Gastroesophageal sphincter (tissue), 4 donors: ENCODE data around the gene PLRG1. TPM values are rescaled to one million over a fixed set of nuclear protein-coding genes. Genes with fewer than 3 reads are reported as not detected.

ENCODE experiments used
- ATAC-seq: fragments of 150-250 bp; one replicate; pipeline ENCODE4 v1.9.1; 2016; ENCODE audit warnings: mild to moderate bottlenecking, moderate library complexity
- H3K27ac ChIP-seq, 4 donors: fragments of 200-600 bp; sonication (generic) in 3 of 4; 1 replicate in 3 of 4; 2 replicates in 1 of 4; pipeline ENCODE4 v1.5.1; 2016 to 2019
- H3K27me3 ChIP-seq: fragments of 200-600 bp; sonication (generic); one replicate; pipeline ENCODE4 v1.5.1; 2019
- H3K36me3 ChIP-seq, 2 donors: fragments of 200-600 bp; sonication (generic); one replicate each; pipeline ENCODE4 v1.5.1; 2019; ENCODE audit warnings: control low read depth in 1 of 2
- H3K4me1 ChIP-seq, 3 donors: fragments of 200-600 bp; sonication (generic); 1 replicate in 2 of 3; 2 replicates in 1 of 3; pipeline ENCODE4 v1.5.1; 2016 to 2019; ENCODE audit warnings: control low read depth in 2 of 3
- H3K4me3 ChIP-seq, 2 donors: fragments of 200-600 bp; sonication (generic); one replicate each; pipeline ENCODE4 v1.5.1; 2019; ENCODE audit warnings: mild to moderate bottlenecking in 1 of 2, moderate library complexity in 1 of 2
- H3K9me3 ChIP-seq, 3 donors: fragments of 200-600 bp; sonication (generic); one replicate each; pipeline ENCODE4 v1.5.1; 2017 to 2019; ENCODE audit warnings: control low read depth in 2 of 3
- CTCF ChIP-seq, 4 experiments: fragments of 200-600 bp in 2 of 4; fragments of 450-650 bp in 2 of 4; sonication (generic) in 1 of 4; IDR thresholded peaks; one replicate each; pipeline ENCODE4 v1.5.1; 2017 to 2019; ENCODE audit warnings: antibody characterized with exemption in 4 of 4, mild to moderate bottlenecking in 2 of 4, moderate library complexity in 2 of 4
- EP300 ChIP-seq: sonication (generic); formaldehyde crosslinking; IDR thresholded peaks from one replicate; pipeline ENCODE4 v1.6.1; 2017; ENCODE audit warnings: antibody characterized with exemption, mild to moderate bottlenecking
- POLR2A ChIP-seq, 2 donors: fragments of 450-650 bp; IDR thresholded peaks; one replicate each; pipeline ENCODE4 v1.6.1; 2017; ENCODE audit warnings: antibody characterized with exemption in 2 of 2, mild to moderate bottlenecking in 2 of 2, moderate library complexity in 1 of 2
- POLR2AphosphoS5 ChIP-seq: sonication (generic); formaldehyde crosslinking; IDR thresholded peaks from one replicate; pipeline ENCODE4 v1.6.1; 2017; ENCODE audit warnings: antibody characterized with exemption
- WGBS, 2 donors: methylation state at CpG; one replicate each; pipeline ENCODE4 v1.1.5; 2018; ENCODE audit warnings: low coverage in 1 of 2; 5-methylcytosine and 5-hydroxymethylcytosine counted together
- total RNA-seq, 4 donors: library from RNA; depleted of rRNA; stranded (reverse); fragments of >200 nt; gene quantifications; one replicate each; pipeline ENCODE4 v1.1.0, GENCODE V29; 2016

Gene PLRG1
- total RNA-seq, 4 donors from 2014 or later: 41.4 to 54.0 (median 45.7) TPM

GRCh38 chr4:154565704-154566103 is 15.5 kb upstream of the PLRG1 start:
- H3K27me3 ChIP-seq: no peaks in the 10 kb centered on the region
- TF ChIP-seq POLR2A (IDR thresholded peaks at IDR 0.05) (no peak), POLR2AphosphoS5 (no peak), EP300 (no peak), CTCF (IDR thresholded peaks at IDR 0.05) (no peak)
- 73 to 83% methylated on average over 3 to 6 of the region's 6 CpGs for WGBS, 2 donors
- no peaks in the 10 kb centered on the region for H3K9me3 ChIP-seq
- no peak overlapping the region for H3K27ac ChIP-seq
- ATAC-seq: no peak
- no peak overlapping the region for H3K4me3 ChIP-seq
- H3K4me1 ChIP-seq: no peaks in the 10 kb centered on the region
- H3K36me3 ChIP-seq: no peaks in the 10 kb centered on the region

- H3K27me3 ChIP-seq: no peaks in the 10 kb centered on the region
- H3K4me1 ChIP-seq: no peaks in the 10 kb centered on the region
- TF ChIP-seq EP300 (no peak), CTCF (IDR thresholded peaks at IDR 0.05) (no peak), POLR2A (IDR thresholded peaks at IDR 0.05) (no peak), POLR2AphosphoS5 (no peak)
- 69 to 90% methylated on average over 1 of the region's 1 CpG for WGBS, 2 donors
- no peaks in the 10 kb centered on the region for H3K9me3 ChIP-seq
- no peak overlapping the region for H3K4me3 ChIP-seq
- no peak for ATAC-seq
- no peaks in the 10 kb centered on the region for H3K36me3 ChIP-seq
- H3K27ac ChIP-seq: no peak overlapping the region
These were observed 14.1 kb upstream of the PLRG1 start for GRCh38 chr4:154564311-154564710.

GRCh38 chr4:154562697-154563254 is 12.6 kb upstream of the PLRG1 start, which contains the start of gene FGB:
FGB (plus strand) TSS chr4:154563011; CDS start chr4:154563019, 8 bp downstream.
- 69 to 77% methylated on average over 2 of the region's 2 CpGs for WGBS, 2 donors
- ATAC-seq: no peak
- H3K36me3 ChIP-seq: no peaks in the 10 kb centered on the region
- no peaks in the 10 kb centered on the region for H3K4me1 ChIP-seq
- no peaks in the 10 kb centered on the region for H3K27me3 ChIP-seq
- no peak within 1 kb of the TSS for H3K27ac ChIP-seq
- no peaks in the 10 kb centered on the region for H3K9me3 ChIP-seq
- H3K4me3 ChIP-seq: no peak within 1 kb of the TSS
- TF ChIP-seq POLR2A (IDR thresholded peaks at IDR 0.05): no peak
- TF ChIP-seq EP300: no peak
- TF ChIP-seq POLR2AphosphoS5: no peak
- no peak for TF ChIP-seq CTCF (IDR thresholded peaks at IDR 0.05)

GRCh38 chr4:154560824-154561231 is 10.6 kb upstream of the PLRG1 start:
- H3K27ac ChIP-seq: no peak overlapping the region
- no peaks in the 10 kb centered on the region for H3K27me3 ChIP-seq
- ATAC-seq: no peak
- 33 to 60% methylated on average over 4 of the region's 4 CpGs for WGBS, 2 donors
- TF ChIP-seq CTCF (IDR thresholded peaks at IDR 0.05): no peak
- TF ChIP-seq POLR2AphosphoS5: no peak
- TF ChIP-seq POLR2A (IDR thresholded peaks at IDR 0.05): no peak
- TF ChIP-seq EP300: no peak
- H3K4me1 ChIP-seq: no peaks in the 10 kb centered on the region
- no peaks in the 10 kb centered on the region for H3K36me3 ChIP-seq
- no peak overlapping the region for H3K4me3 ChIP-seq
- no peaks in the 10 kb centered on the region for H3K9me3 ChIP-seq

- WGBS, 2 donors: 100% methylated on average over 1 of the region's 1 CpG
- Histone ChIP-seq H3K4me1 (no peaks in the 10 kb centered on the region), H3K4me3 (no peak overlapping the region), H3K36me3 (no peaks in the 10 kb centered on the region), H3K27ac (no peak overlapping the region), H3K27me3 (no peaks in the 10 kb centered on the region), H3K9me3 (no peaks in the 10 kb centered on the region)
- ATAC-seq: no peak
- TF ChIP-seq POLR2AphosphoS5 (no peak), CTCF (IDR thresholded peaks at IDR 0.05) (no peak), EP300 (no peak), POLR2A (IDR thresholded peaks at IDR 0.05) (no peak)
These were observed 10.2 kb upstream of the PLRG1 start for GRCh38 chr4:154560419-154560801.
